Fibroblast of lung (primary cell): ENCODE data around the gene RNF113B. TPM values are rescaled to one million over a fixed set of nuclear protein-coding genes. Genes with fewer than 3 reads are reported as not detected.

ENCODE experiments used
- DNase-seq, 2 donors: peaks; one replicate each; pipeline versions ENCODE4 v3.0.0 to v3.0.0-alpha.2; 2010; ENCODE audit warnings: low read depth in 2 of 2
- H2AFZ ChIP-seq: 2 replicates; pipeline ENCODE4 v1.5.1; 2012; ENCODE audit warnings: low read length, control low read depth, inconsistent platforms
- H3K27ac ChIP-seq: 2 replicates; pipeline ENCODE4 v1.5.1; 2011; ENCODE audit warnings: low read length, control low read depth; ENCODE audit not compliant: insufficient read depth
- H3K27me3 ChIP-seq: 2 replicates; pipeline ENCODE4 v1.5.1; 2011; ENCODE audit warnings: mild to moderate bottlenecking, low read length; ENCODE audit not compliant: control insufficient read depth, insufficient read depth
- H3K36me3 ChIP-seq: 2 replicates; pipeline ENCODE4 v1.5.1; 2011; ENCODE audit warnings: low read length; ENCODE audit not compliant: control insufficient read depth, insufficient read depth
- H3K4me1 ChIP-seq: 2 replicates; pipeline ENCODE4 v1.5.1; 2011; ENCODE audit warnings: low read length; ENCODE audit not compliant: control insufficient read depth, insufficient read depth; ENCODE audit errors: extremely low read depth
- H3K4me2 ChIP-seq: 2 replicates; pipeline ENCODE4 v1.5.1; 2011; ENCODE audit warnings: low read length, control low read depth; ENCODE audit not compliant: insufficient read depth; ENCODE audit errors: extremely low read depth
- H3K4me3 ChIP-seq, 4 experiments: fragments of 200-600 bp in 1 of 4; sonication (generic) in 1 of 4; replicated peaks in 1 of 4; 2 replicates each; pipeline ENCODE4 v1.5.1; 2011 to 2016; ENCODE audit warnings: low read length in 4 of 4, low read depth in 3 of 4, mild to moderate bottlenecking in 3 of 4, control low read depth in 2 of 4, inconsistent platforms in 1 of 4, mixed read lengths in 1 of 4; ENCODE audit not compliant: insufficient read depth in 1 of 4; ENCODE audit errors: control extremely low read depth in 1 of 4
- H3K79me2 ChIP-seq: 2 replicates; pipeline ENCODE4 v1.5.1; 2012; ENCODE audit warnings: mild to moderate bottlenecking, low read length, inconsistent platforms; ENCODE audit not compliant: control insufficient read depth, insufficient read depth
- H3K9ac ChIP-seq: 2 replicates; pipeline ENCODE4 v1.5.1; 2011; ENCODE audit warnings: mild to moderate bottlenecking, low read length, control low read depth; ENCODE audit not compliant: insufficient read depth
- H3K9me3 ChIP-seq: 2 replicates; pipeline ENCODE4 v1.5.1; 2012; ENCODE audit warnings: low read depth, low read length; ENCODE audit not compliant: control insufficient read depth, insufficient read depth
- H4K20me1 ChIP-seq: 2 replicates; pipeline ENCODE4 v1.5.1; 2011; ENCODE audit warnings: low read length; ENCODE audit not compliant: control insufficient read depth, insufficient read depth; ENCODE audit errors: extremely low read depth
- CTCF ChIP-seq, 2 donors: IDR thresholded peaks in 1 of 2; conservative IDR thresholded peaks in 1 of 2; 1 replicate in 1 of 2; 2 replicates in 1 of 2; pipeline ENCODE4 v1.5.1; 2011 to 2012; ENCODE audit warnings: low read length in 2 of 2, control low read depth in 1 of 2, inconsistent platforms in 1 of 2, low read depth in 1 of 2, mild to moderate bottlenecking in 1 of 2
- EZH2 ChIP-seq: IDR thresholded peaks from 2 replicates; pipeline ENCODE4 v1.5.1; 2012; ENCODE audit warnings: low read length, control low read depth, mild to moderate bottlenecking; ENCODE audit errors: missing control alignments
- polyA plus RNA-seq, 2 donors: library from polyadenylated mRNA; depleted of rRNA in 1 of 2; stranded (reverse) in 1 of 2; unstranded in 1 of 2; fragments of >200 nt; gene quantifications; 2 replicates each; pipeline ENCODE4 v1.2.1, GENCODE V29; 2011 to 2012; ENCODE audit warnings: missing spikeins in 1 of 2
- total RNA-seq: library from RNA; depleted of rRNA; stranded (reverse); fragments of >200 nt; gene quantifications from 2 replicates; pipeline ENCODE4 v1.2.1, GENCODE V29; 2014

The RNF113B gene
- total and polyA plus RNA-seq, 2 donors (not counting 1 experiment from before 2014, with no cell fraction given), result not detected

- TF ChIP-seq CTCF (conservative IDR thresholded peaks at IDR 0.05 in 1 of 2, IDR thresholded peaks at IDR 0.05 in 1 of 2; ENCODE audit: low read depth in 1 of 2, low read length in 2 of 2) (no peak), EZH2 (no peak)
- Histone ChIP-seq H3K4me2 (peak overlapping the region; percentile 71), H3K27ac (peak overlapping the region; percentile 79), H3K9me3 (no peaks in the 10 kb centered on the region), H3K79me2 (peaks cover 65% of the 10 kb centered on the region), H3K36me3 (no peaks in the 10 kb centered on the region), H3K9ac (peak overlapping the region; percentile 46), H4K20me1 (no peaks in the 10 kb centered on the region), H3K4me3 (peak overlapping the region in 2 of 4 experiments; percentile 1 to 46), H2AFZ (no peak overlapping the region), H3K27me3 (no peaks in the 10 kb centered on the region), H3K4me1 (peaks cover 29% of the 10 kb centered on the region)
- DNase-seq, result peak; percentile 44 to 73
These were observed 2.8 kb downstream of the RNF113B start for GRCh38 chr13:98174307-98174706.

GRCh38 chr13:98173431-98174152, 3.5 kb downstream of the RNF113B start:
- H3K9me3 ChIP-seq, result no peaks in the 10 kb centered on the region
- peak overlapping the region; percentile 79 for H3K27ac ChIP-seq
- no peaks in the 10 kb centered on the region for H4K20me1 ChIP-seq
- peak overlapping the region in 2 of 4 experiments; percentile 6 to 46 for H3K4me3 ChIP-seq
- no peaks in the 10 kb centered on the region for H3K36me3 ChIP-seq
- H2AFZ ChIP-seq, result no peak overlapping the region
- H3K4me1 ChIP-seq, result peaks cover 29% of the 10 kb centered on the region
- H3K79me2 ChIP-seq, result peaks cover 65% of the 10 kb centered on the region
- no peaks in the 10 kb centered on the region for H3K27me3 ChIP-seq
- peak in 1 of 2 donors; percentile 6 for TF ChIP-seq CTCF (conservative IDR thresholded peaks at IDR 0.05 in 1 of 2, IDR thresholded peaks at IDR 0.05 in 1 of 2; ENCODE audit: low read depth in 1 of 2, low read length in 2 of 2)
- no peak for TF ChIP-seq EZH2
- peak overlapping the region; percentile 80 for H3K4me2 ChIP-seq
- peak overlapping the region; percentile 46 for H3K9ac ChIP-seq
- DNase-seq, result peak; percentile 99 to 100

GRCh38 chr13:98172590-98173422, 4.3 kb downstream of the RNF113B start:
- no peak for TF ChIP-seq CTCF (conservative IDR thresholded peaks at IDR 0.05 in 1 of 2, IDR thresholded peaks at IDR 0.05 in 1 of 2; ENCODE audit: low read depth in 1 of 2, low read length in 2 of 2)
- no peaks in the 10 kb centered on the region for H3K27me3 ChIP-seq
- no peaks in the 10 kb centered on the region for H3K9me3 ChIP-seq
- H2AFZ ChIP-seq, result no peak overlapping the region
- DNase-seq, result peak; percentile 49 to 62
- peak overlapping the region in 3 of 4 experiments; percentile 6 to 18 (median 9) for H3K4me3 ChIP-seq
- peak overlapping the region; percentile 80 for H3K4me2 ChIP-seq
- H3K9ac ChIP-seq, result peak overlapping the region; percentile 58
- H3K4me1 ChIP-seq, result peaks cover 29% of the 10 kb centered on the region
- H3K36me3 ChIP-seq, result no peaks in the 10 kb centered on the region
- H4K20me1 ChIP-seq, result no peaks in the 10 kb centered on the region
- H3K79me2 ChIP-seq, result peaks cover 65% of the 10 kb centered on the region
- H3K27ac ChIP-seq, result peak overlapping the region; percentile 79
